CD14-positive monocyte (primary cell): ENCODE data around the gene SP5. TPM values are rescaled to one million over a fixed set of nuclear protein-coding genes. Genes with fewer than 3 reads are reported as not detected.

Source experiments
- DNase-seq, 3 donors: peaks; one replicate each; pipeline ENCODE4 v3.0.0-alpha.2; 2011 to 2022
- H2AFZ ChIP-seq: 2 replicates; pipeline ENCODE4 v1.6.0; 2012; ENCODE audit warnings: mild to moderate bottlenecking, low read depth, low read length, inconsistent platforms; ENCODE audit not compliant: insufficient read depth, poor library complexity, severe bottlenecking
- H3K27ac ChIP-seq, 2 donors: 1 replicate in 1 of 2; 2 replicates in 1 of 2; pipeline ENCODE4 v1.5.1; 2012 to 2013; ENCODE audit warnings: low read length in 2 of 2, control low read depth in 1 of 2, inconsistent platforms in 1 of 2, low read depth in 1 of 2, mild to moderate bottlenecking in 1 of 2
- H3K27me3 ChIP-seq, 2 donors: one replicate each; pipeline versions ENCODE4 v1.6.0 to v1.6.1; 2011 to 2013; ENCODE audit warnings: low read length in 2 of 2; ENCODE audit not compliant: control insufficient read depth in 2 of 2, insufficient read depth in 2 of 2
- H3K36me3 ChIP-seq, 2 donors: replicated peaks in 1 of 2; 1 replicate in 1 of 2; 2 replicates in 1 of 2; pipeline versions ENCODE4 v1.5.1 to v1.6.1; 2012 to 2013; ENCODE audit warnings: low read length in 2 of 2, control low read depth in 1 of 2, inconsistent platforms in 1 of 2, mild to moderate bottlenecking in 1 of 2; ENCODE audit not compliant: insufficient read depth in 2 of 2, control insufficient read depth in 1 of 2
- H3K4me1 ChIP-seq, 2 donors: 1 replicate in 1 of 2; 2 replicates in 1 of 2; pipeline versions ENCODE4 v1.5.1 to v1.6.1; 2012 to 2013; ENCODE audit warnings: low read length in 2 of 2, control low read depth in 1 of 2, inconsistent platforms in 1 of 2, mild to moderate bottlenecking in 1 of 2, moderate library complexity in 1 of 2; ENCODE audit not compliant: insufficient read depth in 2 of 2, control insufficient read depth in 1 of 2
- H3K4me2 ChIP-seq: replicated peaks from 2 replicates; pipeline ENCODE3; 2012; ENCODE audit warnings: low read length, moderate library complexity, mild to moderate bottlenecking; ENCODE audit not compliant: poor library complexity, severe bottlenecking; ENCODE audit errors: extremely low read depth
- H3K4me3 ChIP-seq, 3 experiments: fragments of 200-600 bp in 1 of 3; sonication (generic) in 1 of 3; replicated peaks in 1 of 3; 1 replicate in 2 of 3; 2 replicates in 1 of 3; pipeline ENCODE4 v1.5.1; 2011 to 2013; ENCODE audit warnings: low read length in 3 of 3, mild to moderate bottlenecking in 3 of 3, control low read depth in 2 of 3, low read depth in 2 of 3, inconsistent platforms in 1 of 3, moderate library complexity in 1 of 3
- H3K79me2 ChIP-seq: 2 replicates; pipeline ENCODE4 v1.6.0; 2012; ENCODE audit warnings: mild to moderate bottlenecking, control low read depth, inconsistent platforms, low read length, moderate library complexity; ENCODE audit not compliant: insufficient read depth
- H3K9ac ChIP-seq: 2 replicates; pipeline ENCODE4 v1.6.0; 2017; ENCODE audit warnings: low read length, mild to moderate bottlenecking; ENCODE audit not compliant: insufficient read depth, poor library complexity, severe bottlenecking
- H3K9me3 ChIP-seq, 2 donors: replicated peaks in 1 of 2; 1 replicate in 1 of 2; 2 replicates in 1 of 2; pipeline versions ENCODE4 v1.5.1 to v1.6.1; 2012 to 2013; ENCODE audit warnings: low read length in 2 of 2, control low read depth in 1 of 2; ENCODE audit not compliant: control insufficient read depth in 1 of 2, insufficient read depth in 1 of 2
- H4K20me1 ChIP-seq: 2 replicates; pipeline ENCODE4 v1.6.0; 2012; ENCODE audit warnings: mild to moderate bottlenecking, low read length, control low read depth, moderate library complexity; ENCODE audit not compliant: insufficient read depth
- H3K27ac Mint-ChIP-seq, 7 donors: one replicate each; pipeline ENCODE4 v1.8.0; 2020; ENCODE audit warnings: mild to moderate bottlenecking in 7 of 7, mixed read lengths in 7 of 7, moderate library complexity in 6 of 7, inconsistent platforms in 2 of 7
- H3K27me3 Mint-ChIP-seq, 3 donors: one replicate each; pipeline ENCODE4 v1.8.0; 2021 to 2022; ENCODE audit warnings: low read depth in 3 of 3, mild to moderate bottlenecking in 3 of 3, mixed read lengths in 3 of 3, moderate library complexity in 3 of 3, inconsistent platforms in 1 of 3
- H3K36me3 Mint-ChIP-seq, 2 donors: one replicate each; pipeline ENCODE4 v1.8.0; 2020; ENCODE audit warnings: mixed read lengths in 2 of 2, inconsistent platforms in 1 of 2, mild to moderate bottlenecking in 1 of 2
- H3K4me1 Mint-ChIP-seq: one replicate; pipeline ENCODE4 v1.8.0; 2020; ENCODE audit warnings: mild to moderate bottlenecking, mixed read lengths
- H3K4me3 Mint-ChIP-seq, 2 donors: one replicate each; pipeline ENCODE4 v1.8.0; 2020; ENCODE audit warnings: mild to moderate bottlenecking in 2 of 2, mixed read lengths in 2 of 2, moderate library complexity in 1 of 2
- H3K9me3 Mint-ChIP-seq, 7 donors: one replicate each; pipeline ENCODE4 v1.8.0; 2020 to 2022; ENCODE audit warnings: mixed read lengths in 7 of 7, mild to moderate bottlenecking in 6 of 7, moderate library complexity in 6 of 7, inconsistent platforms in 2 of 7
- CTCF ChIP-seq: fragments of 200-600 bp; IDR thresholded peaks from one replicate; pipeline ENCODE4 v1.8.0; 2022; ENCODE audit warnings: antibody characterized with exemption, mild to moderate bottlenecking
- whole genome bisulfite sequencing: methylation state at CpG from one replicate; pipeline ENCODE4 v1.1.5; 2013; ENCODE audit warnings: missing lambda C conversion rate; ENCODE audit not compliant: insufficient coverage; 5-methylcytosine and 5-hydroxymethylcytosine counted together
- intact Hi-C, 2 donors: fragments of 100-400 bp; cut with micrococcal nuclease; formaldehyde crosslinking; loops; one replicate each; pipeline versions ENCODE4 v1.15.0 to v1.15.1; 2023
- polyA plus RNA-seq, 3 donors: library from polyadenylated mRNA; depleted of rRNA in 1 of 3; unstranded in 2 of 3; stranded (reverse) in 1 of 3; fragments of 300-500 nt in 2 of 3; fragments of >200 nt in 1 of 3; fragmentation: Illumina TruSeq in 2 of 3; gene quantifications; 1 replicate in 2 of 3; 2 replicates in 1 of 3; pipeline ENCODE4 v1.2.3, GENCODE V29; 2012 to 2021

Gene SP5
- polyA plus RNA-seq, 3 donors, result not detected

- H3K27me3 ChIP-seq, result peaks cover 2 to 3% of the 10 kb centered on the region in 2 donors
- Mint-ChIP-seq H3K27ac (peak overlapping the region in 2 of 7 donors; percentile 13 to 59), H3K36me3 (no peaks in the 10 kb centered on the region), H3K4me3 (no peak overlapping the region), H3K9me3 (peaks cover 0 to 3% (median 0%) of the 10 kb centered on the region in 7 donors), H3K27me3 (peaks cover 3 to 26% (median 13%) of the 10 kb centered on the region in 3 donors), H3K4me1 (no peaks in the 10 kb centered on the region)
- H4K20me1 ChIP-seq, result no peaks in the 10 kb centered on the region
- H2AFZ ChIP-seq, result no peak overlapping the region
- no peaks in the 10 kb centered on the region for H3K4me1 ChIP-seq
- no peak overlapping the region for H3K4me2 ChIP-seq
- TF ChIP-seq CTCF, result no peak
- 97% methylated on average over 3 of the region's 4 CpGs for WGBS
- H3K79me2 ChIP-seq, result no peaks in the 10 kb centered on the region
- no peak overlapping the region for H3K27ac ChIP-seq
- no peak for DNase-seq
- no peaks in the 10 kb centered on the region for H3K9me3 ChIP-seq
- no peaks in the 10 kb centered on the region for H3K36me3 ChIP-seq
- intact Hi-C loops, result no loop called here
- no peak overlapping the region for H3K4me3 ChIP-seq
- no peak overlapping the region for H3K9ac ChIP-seq
These were observed 48.1 kb downstream of the SP5 start for GRCh38 chr2:170763232-170763631.

- H3K4me2 ChIP-seq, result no peak overlapping the region
- no peak overlapping the region for H3K4me3 ChIP-seq
- no peak overlapping the region for H3K27ac ChIP-seq
- peaks cover under 1 to 2% of the 10 kb centered on the region in 2 donors for H3K4me1 ChIP-seq
- H3K27me3 Mint-ChIP-seq, result peaks cover 8 to 34% (median 15%) of the 10 kb centered on the region in 3 donors
- H3K9me3 ChIP-seq, result no peaks in the 10 kb centered on the region
- no peaks in the 10 kb centered on the region for H4K20me1 ChIP-seq
- no peaks in the 10 kb centered on the region for H3K4me1 Mint-ChIP-seq
- H3K36me3 Mint-ChIP-seq, result no peaks in the 10 kb centered on the region
- no peak for TF ChIP-seq CTCF
- H3K27ac Mint-ChIP-seq, result no peak overlapping the region
- no CpG with 5 or more reads among the region's 2 CpGs for WGBS
- H3K36me3 ChIP-seq, result no peaks in the 10 kb centered on the region
- no peak overlapping the region for H2AFZ ChIP-seq
- H3K9me3 Mint-ChIP-seq, result peaks cover 0 to 3% (median 0%) of the 10 kb centered on the region in 7 donors
- no peak overlapping the region for H3K9ac ChIP-seq
- H3K79me2 ChIP-seq, result no peaks in the 10 kb centered on the region
- H3K4me3 Mint-ChIP-seq, result no peak overlapping the region
- intact Hi-C loops, result no loop called here
- peaks cover 6 to 9% of the 10 kb centered on the region in 2 donors for H3K27me3 ChIP-seq
- DNase-seq, result no peak
These were observed 49.7 kb downstream of the SP5 start for GRCh38 chr2:170764880-170765261.
